Measurements from ENCODE around the gene OOEP.
"Not testable (repeated sequence)": the region's sequence is repeated elsewhere in the genome, so short reads cannot be mapped to it uniquely, and the experiment has no call there.

DNA sequence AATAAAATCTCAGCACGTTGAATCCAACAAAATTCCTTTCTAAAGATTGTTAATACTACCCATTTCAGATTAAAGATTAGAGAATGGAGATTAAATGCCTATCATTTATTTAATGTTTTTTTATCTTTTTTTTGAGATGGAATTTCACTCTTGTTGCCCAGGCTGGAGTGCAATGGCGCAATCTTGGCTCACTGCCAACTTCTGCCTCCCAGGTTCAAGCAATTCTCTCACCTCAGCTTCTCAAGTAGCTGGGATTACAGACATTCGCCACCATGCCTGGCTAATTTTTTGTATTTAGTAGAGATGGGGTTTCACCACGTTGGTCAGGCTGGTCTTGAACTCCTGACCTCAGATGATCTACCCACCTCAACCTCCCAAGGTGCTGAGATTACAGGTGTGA is 22.5 kb upstream of the OOEP start:
- not testable (repeated sequence) for TF ChIP-seq CTCF (IDR thresholded peaks at IDR 0.05); EZH2 (IDR thresholded peaks at IDR 0.05; ENCODE audit: borderline replicate concordance, insufficient read depth, low read depth, low read length, poor library complexity, severe bottlenecking)
